Omental fat pad (tissue), 4 donors: ENCODE data around the gene SH3BP5. TPM values are rescaled to one million over a fixed set of nuclear protein-coding genes. Genes with fewer than 3 reads are reported as not detected.

Source experiments
- ATAC-seq: fragments of 150-250 bp; one replicate; pipeline ENCODE4 v1.9.1; 2016; ENCODE audit warnings: mild to moderate bottlenecking, moderate library complexity; ENCODE audit not compliant: low FRiP score
- DNase-seq: peaks from one replicate; pipeline ENCODE4 v3.0.0-alpha.2; 2019; ENCODE audit warnings: low spot score
- total RNA-seq, 4 donors: library from RNA; depleted of rRNA; stranded (reverse); fragments of >200 nt; gene quantifications; one replicate each; pipeline ENCODE4 v1.1.0, GENCODE V29; 2016
- TF ChIP-seq, protein P1 (sequence below), 3 donors: fragments of 450-650 bp; IDR thresholded peaks; one replicate each; pipeline ENCODE4 v1.5.1; 2016 to 2017; ENCODE audit warnings: antibody characterized with exemption in 3 of 3, mild to moderate bottlenecking in 3 of 3, moderate library complexity in 2 of 3

Gene SH3BP5
- total RNA-seq, 4 donors from 2014 or later = 71.1 to 114 (median 88.4) TPM

GRCh38 chr3:15346516-15346915, 14.1 kb upstream of the SH3BP5 start:
- TF ChIP-seq, protein P1, sequence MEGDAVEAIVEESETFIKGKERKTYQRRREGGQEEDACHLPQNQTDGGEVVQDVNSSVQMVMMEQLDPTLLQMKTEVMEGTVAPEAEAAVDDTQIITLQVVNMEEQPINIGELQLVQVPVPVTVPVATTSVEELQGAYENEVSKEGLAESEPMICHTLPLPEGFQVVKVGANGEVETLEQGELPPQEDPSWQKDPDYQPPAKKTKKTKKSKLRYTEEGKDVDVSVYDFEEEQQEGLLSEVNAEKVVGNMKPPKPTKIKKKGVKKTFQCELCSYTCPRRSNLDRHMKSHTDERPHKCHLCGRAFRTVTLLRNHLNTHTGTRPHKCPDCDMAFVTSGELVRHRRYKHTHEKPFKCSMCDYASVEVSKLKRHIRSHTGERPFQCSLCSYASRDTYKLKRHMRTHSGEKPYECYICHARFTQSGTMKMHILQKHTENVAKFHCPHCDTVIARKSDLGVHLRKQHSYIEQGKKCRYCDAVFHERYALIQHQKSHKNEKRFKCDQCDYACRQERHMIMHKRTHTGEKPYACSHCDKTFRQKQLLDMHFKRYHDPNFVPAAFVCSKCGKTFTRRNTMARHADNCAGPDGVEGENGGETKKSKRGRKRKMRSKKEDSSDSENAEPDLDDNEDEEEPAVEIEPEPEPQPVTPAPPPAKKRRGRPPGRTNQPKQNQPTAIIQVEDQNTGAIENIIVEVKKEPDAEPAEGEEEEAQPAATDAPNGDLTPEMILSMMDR (IDR thresholded peaks at IDR 0.05) = no peak
- no peak for DNase-seq
- ATAC-seq = no peak

DNA sequence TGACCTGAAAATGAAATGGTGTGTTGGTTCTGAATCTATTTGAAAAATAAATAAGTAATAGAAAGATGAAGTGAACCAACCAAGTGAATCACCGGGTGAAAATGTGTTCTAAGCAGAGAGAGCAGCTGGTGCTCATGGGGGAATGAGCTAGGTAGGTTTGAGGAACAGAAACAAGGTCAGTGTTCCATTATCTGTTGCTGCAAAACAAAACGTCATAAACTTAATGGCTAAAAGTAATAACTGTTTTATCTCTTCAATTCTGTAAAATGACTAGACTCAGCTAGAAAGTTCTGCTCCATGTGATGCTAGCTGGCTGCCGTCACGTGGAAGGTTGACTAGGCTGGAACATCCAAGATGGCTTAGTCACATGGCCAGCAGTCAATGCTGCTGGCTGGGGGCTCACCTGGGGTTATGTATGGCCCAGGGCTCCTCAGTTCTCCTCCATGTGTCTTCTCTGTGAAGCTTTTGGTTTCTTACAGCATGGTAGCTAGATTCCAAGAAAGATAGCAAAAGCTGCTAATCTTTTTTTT, 13.3 kb upstream of the SH3BP5 start:
- ATAC-seq = no peak
- TF ChIP-seq, protein P1 (IDR thresholded peaks at IDR 0.05) = no peak
- DNase-seq = no peak

DNA sequence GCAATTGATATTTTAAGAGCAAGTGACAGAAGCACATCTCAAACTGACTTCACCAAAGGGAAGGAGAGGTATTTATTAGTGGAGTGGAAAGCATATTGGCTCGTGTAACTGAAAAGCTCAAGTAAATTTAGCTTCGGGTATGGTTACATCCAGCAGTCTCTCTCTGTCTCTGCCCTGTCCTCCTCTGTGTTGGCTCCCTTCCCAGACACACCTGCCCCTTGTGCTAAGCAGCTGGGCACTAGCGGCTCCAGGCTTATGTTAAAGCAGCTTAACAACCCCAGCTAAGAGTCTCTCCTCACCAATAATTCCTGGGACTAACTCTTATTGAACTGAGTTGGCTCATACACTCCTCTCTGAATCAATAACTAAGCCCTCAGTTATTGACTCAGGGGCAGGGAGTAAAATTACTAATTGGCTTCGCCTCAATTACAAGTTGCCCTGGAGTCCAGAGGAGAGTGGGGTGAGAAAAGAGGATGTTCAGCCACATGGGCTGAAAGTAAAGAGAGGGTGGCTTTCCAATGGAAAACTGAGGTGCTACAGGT, 12.8 kb upstream of the SH3BP5 start:
- TF ChIP-seq, protein P1 (IDR thresholded peaks at IDR 0.05) = no peak
- ATAC-seq (no peak), DNase-seq (no peak)

DNA sequence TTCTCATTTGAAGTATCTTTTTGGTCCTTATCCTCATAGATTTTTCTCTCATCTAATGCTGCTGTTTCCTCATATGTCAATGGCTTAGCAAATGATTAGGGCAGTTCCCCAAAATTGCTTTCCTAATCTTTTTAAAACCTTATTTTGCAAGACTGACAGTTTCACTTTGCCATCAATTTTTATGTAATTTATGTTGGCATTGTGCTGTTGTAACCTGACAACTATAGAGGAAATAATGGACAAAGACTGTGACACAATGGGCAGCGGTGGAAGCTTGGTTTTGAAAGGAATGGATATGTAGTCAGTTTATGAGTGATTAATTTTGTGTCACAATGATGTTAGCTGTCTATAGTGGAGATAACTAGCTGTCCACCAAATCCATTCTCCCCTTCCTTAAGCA, 10.6 kb upstream of the SH3BP5 start:
- TF ChIP-seq, protein P1 (IDR thresholded peaks at IDR 0.05) = no peak
- ATAC-seq (no peak), DNase-seq (no peak)

- TF ChIP-seq, protein P1 (IDR thresholded peaks at IDR 0.05) = no peak
- no peak for DNase-seq
- ATAC-seq = no peak
These were observed 9.9 kb upstream of the SH3BP5 start for GRCh38 chr3:15342246-15342645.

- ATAC-seq (no peak), DNase-seq (no peak)
- TF ChIP-seq, protein P1 (IDR thresholded peaks at IDR 0.05) = no peak
These were observed 8.8 kb upstream of the SH3BP5 start for GRCh38 chr3:15341030-15341726.

GRCh38 chr3:15339786-15340215, 7.4 kb upstream of the SH3BP5 start:
- TF ChIP-seq, protein P1 (IDR thresholded peaks at IDR 0.05) = no peak
- ATAC-seq (peak; percentile 22), DNase-seq (no peak)
